IPS-NIHi7 (cell line): ENCODE measurements around the gene HP.
"Not testable (repeated sequence)": the region's sequence is repeated elsewhere in the genome, so short reads cannot be mapped to it uniquely, and the experiment has no call there.

Experiments used
- DNase-seq: peaks from one replicate; pipeline ENCODE4 v3.0.0; 2012; ENCODE audit warnings: mixed read lengths; ENCODE audit errors: extremely low spot score

The HP gene

GRCh38 chr16:72054254-72054847 is at the start of gene HP:
HP (plus strand) TSS chr16:72054505; CDS start chr16:72054653, 148 bp downstream.
- DNase-seq = not testable (repeated sequence)

- DNase-seq = not testable (repeated sequence)
Observed at GRCh38 chr16:72008065-72008423, 46.3 kb upstream of the HP start.

GRCh38 chr16:72008424-72009216 is 45.7 kb upstream of the HP start, which contains the start of gene DHODH:
DHODH (plus strand) TSS chr16:72008744; CDS start chr16:72008765, 21 bp downstream.
- peak; percentile 100 for DNase-seq

GRCh38 chr16:72009779-72010178 is 44.5 kb upstream of the HP start:
- DNase-seq = no peak

GRCh38 chr16:72012607-72013006 is 41.7 kb upstream of the HP start:
- DNase-seq = no peak

GRCh38 chr16:72013389-72013788 is 40.9 kb upstream of the HP start:
- no peak for DNase-seq

GRCh38 chr16:72013888-72014581 is 40.3 kb upstream of the HP start:
- DNase-seq = no peak

- DNase-seq = no peak
Observed at GRCh38 chr16:72014675-72015074, 39.6 kb upstream of the HP start.

GRCh38 chr16:72015124-72015523 is 39.2 kb upstream of the HP start:
- DNase-seq = no peak

- no peak for DNase-seq
Observed at GRCh38 chr16:72018470-72018869, 35.8 kb upstream of the HP start.

- peak; percentile 81 for DNase-seq
Observed at GRCh38 chr16:72021043-72021442, 33.3 kb upstream of the HP start.

- DNase-seq = no peak
Observed at GRCh38 chr16:72022127-72022526, 32.2 kb upstream of the HP start.

- no peak for DNase-seq
Observed at GRCh38 chr16:72023962-72024361, 30.3 kb upstream of the HP start.

GRCh38 chr16:72024862-72025382 is 29.4 kb upstream of the HP start:
- no peak for DNase-seq

GRCh38 chr16:72025404-72026114 is 28.7 kb upstream of the HP start:
- no peak for DNase-seq

GRCh38 chr16:72027669-72028378 is 26.5 kb upstream of the HP start:
- DNase-seq = no peak

GRCh38 chr16:72029567-72030271 is 24.6 kb upstream of the HP start:
- no peak for DNase-seq

GRCh38 chr16:72033437-72033836 is 20.9 kb upstream of the HP start:
- DNase-seq = no peak

GRCh38 chr16:72036098-72036497 is 18.2 kb upstream of the HP start:
- DNase-seq = no peak

GRCh38 chr16:72042157-72042660 is 12.1 kb upstream of the HP start:
- no peak for DNase-seq
